ENCODE data around the gene IFT27. TPM values are rescaled to one million over a fixed set of nuclear protein-coding genes. Genes with fewer than 3 reads are reported as not detected.

The IFT27 gene
- total RNA-seq, 1 experiment from 2014 or later: 74.2 TPM

DNA sequence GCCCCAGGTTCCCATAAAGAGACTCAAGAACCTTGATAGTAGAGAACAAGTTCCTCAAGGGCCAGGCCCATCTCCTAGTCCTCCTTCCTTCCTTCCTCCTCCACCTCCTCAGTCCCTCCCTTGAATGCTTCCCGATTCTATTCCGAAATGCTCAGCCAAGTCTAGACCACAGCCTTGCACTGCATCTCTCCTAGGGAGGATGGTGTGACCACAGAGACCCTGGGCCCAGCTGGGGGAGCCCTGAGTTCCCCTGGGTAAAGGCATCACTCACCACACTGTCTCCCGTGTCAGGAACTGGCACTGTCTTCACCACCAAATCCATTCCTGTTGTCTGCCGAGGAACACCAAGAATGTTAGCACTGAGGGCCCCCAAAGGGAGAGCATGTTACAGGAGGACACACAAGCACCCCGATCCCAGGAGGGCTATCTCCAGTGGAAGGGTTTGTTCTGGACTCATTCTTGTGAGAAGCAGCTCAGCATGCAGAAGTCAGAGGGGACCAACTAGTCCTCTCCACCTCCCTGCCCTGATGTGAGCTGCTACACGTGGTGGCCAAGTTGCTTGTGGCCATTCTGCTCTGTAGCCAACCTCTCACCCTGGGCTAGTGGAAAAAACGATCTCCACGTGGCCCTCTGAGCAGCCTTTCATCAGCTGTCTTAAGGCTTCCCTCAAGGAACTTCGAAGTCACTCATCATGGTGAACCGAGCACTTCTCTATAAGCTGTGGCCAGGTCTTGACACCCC is 8.7 kb downstream of the IFT27 start:
- no peak overlapping the region for H3K27ac ChIP-seq
- no peak overlapping the region for H2AFZ ChIP-seq
- H3K4me3 ChIP-seq: no peak overlapping the region
- H3F3A ChIP-seq (ENCODE audit: insufficient read depth, low read depth): peaks cover 8% of the 10 kb centered on the region; the same call in 1 of the 2 replicates
- no peaks in the 10 kb centered on the region for H3K9me3 ChIP-seq (ENCODE audit: insufficient read depth, low read depth)
- ChIA-PET CTCF (no interaction called here), POLR2A (ENCODE audit: unreplicated experiment) (no interaction called here)
- no peak for DNase-seq
- BruUV-seq (replicated peaks): no TSS peak
- H4K20me1 ChIP-seq (ENCODE audit: insufficient read depth): no peaks in the 10 kb centered on the region
- no peaks in the 10 kb centered on the region for H3K36me3 ChIP-seq (ENCODE audit: low read depth)
- TF ChIP-seq EZH2 (IDR thresholded peaks at IDR 0.05; ENCODE audit: low read depth): no peak
- TF ChIP-seq, protein P1, sequence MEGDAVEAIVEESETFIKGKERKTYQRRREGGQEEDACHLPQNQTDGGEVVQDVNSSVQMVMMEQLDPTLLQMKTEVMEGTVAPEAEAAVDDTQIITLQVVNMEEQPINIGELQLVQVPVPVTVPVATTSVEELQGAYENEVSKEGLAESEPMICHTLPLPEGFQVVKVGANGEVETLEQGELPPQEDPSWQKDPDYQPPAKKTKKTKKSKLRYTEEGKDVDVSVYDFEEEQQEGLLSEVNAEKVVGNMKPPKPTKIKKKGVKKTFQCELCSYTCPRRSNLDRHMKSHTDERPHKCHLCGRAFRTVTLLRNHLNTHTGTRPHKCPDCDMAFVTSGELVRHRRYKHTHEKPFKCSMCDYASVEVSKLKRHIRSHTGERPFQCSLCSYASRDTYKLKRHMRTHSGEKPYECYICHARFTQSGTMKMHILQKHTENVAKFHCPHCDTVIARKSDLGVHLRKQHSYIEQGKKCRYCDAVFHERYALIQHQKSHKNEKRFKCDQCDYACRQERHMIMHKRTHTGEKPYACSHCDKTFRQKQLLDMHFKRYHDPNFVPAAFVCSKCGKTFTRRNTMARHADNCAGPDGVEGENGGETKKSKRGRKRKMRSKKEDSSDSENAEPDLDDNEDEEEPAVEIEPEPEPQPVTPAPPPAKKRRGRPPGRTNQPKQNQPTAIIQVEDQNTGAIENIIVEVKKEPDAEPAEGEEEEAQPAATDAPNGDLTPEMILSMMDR (conservative IDR thresholded peaks at IDR 0.05): no peak
- H3K4me1 ChIP-seq (replicated peaks; ENCODE audit: insufficient read depth): peaks cover 14% of the 10 kb centered on the region
- intact Hi-C loops (cut with micrococcal nuclease; ENCODE audit: unreplicated experiment): no loop called here
- no peaks in the 10 kb centered on the region for H3K27me3 ChIP-seq (ENCODE audit: insufficient read depth, low read depth)
- H3K4me2 ChIP-seq: no peak overlapping the region
- H3K9me2 ChIP-seq (ENCODE audit: insufficient read depth): no peaks in the 10 kb centered on the region
- no peaks in the 10 kb centered on the region for H3K79me2 ChIP-seq (ENCODE audit: low read depth)

DNA sequence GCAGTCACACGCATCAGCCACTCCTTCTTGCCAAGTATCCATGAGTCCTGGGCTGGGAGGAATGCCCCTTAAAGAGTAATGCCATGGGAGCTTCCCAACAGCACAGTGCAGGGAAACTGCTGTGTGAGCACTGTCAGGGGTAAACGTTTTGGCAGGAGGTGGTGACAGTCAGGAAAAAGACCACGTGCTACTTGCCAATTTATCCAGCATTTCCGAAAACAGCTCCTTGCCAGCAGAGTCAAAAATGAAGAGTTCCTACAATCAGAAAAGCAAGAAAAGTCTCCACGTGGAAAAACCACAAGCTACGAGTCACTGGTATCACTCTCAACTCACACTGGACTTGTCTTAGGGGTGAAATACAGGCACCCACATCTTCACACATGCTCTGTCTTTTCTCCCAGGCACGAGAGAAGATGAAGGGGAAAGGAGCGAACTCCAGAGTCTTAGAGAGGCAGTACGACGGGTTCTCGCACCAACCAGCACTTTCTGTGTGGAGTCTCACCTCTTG is 9.9 kb downstream of the IFT27 start:
- intact Hi-C loops (cut with micrococcal nuclease; ENCODE audit: unreplicated experiment): no loop called here
- no peak overlapping the region for H3K4me2 ChIP-seq
- POLR2A ChIA-PET (ENCODE audit: unreplicated experiment): no interaction called here
- CTCF ChIA-PET: no interaction called here
- H2AFZ ChIP-seq: no peak overlapping the region
- H3K4me3 ChIP-seq: no peak overlapping the region
- H3K4me1 ChIP-seq (replicated peaks; ENCODE audit: insufficient read depth): peaks cover 14% of the 10 kb centered on the region
- BruUV-seq (replicated peaks): no TSS peak
- no peaks in the 10 kb centered on the region for H4K20me1 ChIP-seq (ENCODE audit: insufficient read depth)
- peaks cover 8% of the 10 kb centered on the region; the same call in 1 of the 2 replicates for H3F3A ChIP-seq (ENCODE audit: insufficient read depth, low read depth)
- no peaks in the 10 kb centered on the region for H3K27me3 ChIP-seq (ENCODE audit: insufficient read depth, low read depth)
- no peaks in the 10 kb centered on the region for H3K9me2 ChIP-seq (ENCODE audit: insufficient read depth)
- DNase-seq: no peak
- H3K36me3 ChIP-seq (ENCODE audit: low read depth): no peaks in the 10 kb centered on the region
- no peak overlapping the region for H3K27ac ChIP-seq
- no peaks in the 10 kb centered on the region for H3K79me2 ChIP-seq (ENCODE audit: low read depth)
- no peaks in the 10 kb centered on the region for H3K9me3 ChIP-seq (ENCODE audit: insufficient read depth, low read depth)
- no peak for TF ChIP-seq EZH2 (IDR thresholded peaks at IDR 0.05; ENCODE audit: low read depth)

DNA sequence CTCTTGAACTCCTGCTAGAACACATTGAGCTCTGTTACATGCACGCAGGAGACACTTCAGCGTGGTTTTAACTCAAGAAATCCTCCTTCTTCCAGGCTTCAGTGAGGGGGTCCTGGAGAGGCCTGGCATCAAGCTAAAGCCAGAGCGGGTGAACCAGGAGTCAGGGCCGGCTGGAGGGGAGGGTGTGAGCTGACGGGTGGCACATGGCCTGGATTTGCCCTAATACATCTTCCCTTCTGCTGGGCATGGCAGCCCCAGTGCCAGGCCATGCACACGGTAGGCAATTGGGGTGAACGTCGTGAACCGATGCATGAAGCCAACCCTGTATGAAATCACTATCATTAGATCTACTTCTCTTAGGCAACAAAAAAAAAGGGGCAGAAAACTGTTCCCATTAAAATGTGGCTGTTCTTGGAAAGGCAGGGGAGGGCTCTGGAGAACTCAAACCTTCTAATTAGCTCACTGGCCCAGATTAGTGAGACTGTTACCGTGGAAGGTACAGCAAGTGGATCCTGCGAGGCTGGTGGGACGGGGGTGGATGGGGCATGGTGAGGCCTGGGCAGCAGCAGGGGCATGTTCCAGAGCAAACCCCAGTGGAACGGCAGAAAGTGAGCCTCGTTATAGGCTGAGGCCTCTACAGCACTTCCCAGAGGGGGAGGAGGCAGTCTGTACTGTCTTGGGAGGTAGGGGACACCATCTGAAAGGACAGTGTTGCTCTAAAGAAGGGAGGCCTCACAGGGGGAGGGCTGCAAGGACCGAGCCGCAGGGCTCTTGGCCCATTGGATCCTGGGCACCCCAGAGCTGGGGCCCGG is 10.6 kb downstream of the IFT27 start:
- Histone ChIP-seq H3K27me3 (ENCODE audit: insufficient read depth, low read depth) (no peaks in the 10 kb centered on the region), H3K27ac (no peak overlapping the region), H3K9me2 (ENCODE audit: insufficient read depth) (no peaks in the 10 kb centered on the region), H3K4me3 (no peak overlapping the region), H3K36me3 (ENCODE audit: low read depth) (no peaks in the 10 kb centered on the region), H3K4me1 (replicated peaks; ENCODE audit: insufficient read depth) (peaks cover 14% of the 10 kb centered on the region), H4K20me1 (ENCODE audit: insufficient read depth) (no peaks in the 10 kb centered on the region), H2AFZ (no peak overlapping the region), H3K79me2 (ENCODE audit: low read depth) (no peaks in the 10 kb centered on the region), H3K9me3 (ENCODE audit: insufficient read depth, low read depth) (no peaks in the 10 kb centered on the region), H3F3A (ENCODE audit: insufficient read depth, low read depth) (peaks cover 8% of the 10 kb centered on the region; the same call in 1 of the 2 replicates), H3K4me2 (no peak overlapping the region)
- ChIA-PET POLR2A (ENCODE audit: unreplicated experiment) (no interaction called here), CTCF (no interaction called here)
- DNase-seq: no peak
- intact Hi-C loops (cut with micrococcal nuclease; ENCODE audit: unreplicated experiment): no loop called here
- no TSS peak for BruUV-seq (replicated peaks)
- TF ChIP-seq EZH2 (IDR thresholded peaks at IDR 0.05; ENCODE audit: low read depth): no peak
- TF ChIP-seq, protein P1 (conservative IDR thresholded peaks at IDR 0.05): no peak
